AML-193 (cell line): ENCODE measurements around the gene BCL2L12.

Experiments used
- DNase-seq, 2 experiments: peaks; one replicate each; lab custom pipeline; 2025; lab: John Stamatoyannopoulos, UW

The BCL2L12 gene

GRCh38 chr19:49685845-49686332, 20.2 kb downstream of the BCL2L12 start:
- no peak for DNase-seq

GRCh38 chr19:49686503-49687088, 20.9 kb downstream of the BCL2L12 start:
- DNase-seq, result no peak

- no peak for DNase-seq
Observed at GRCh38 chr19:49687150-49687549, 21.4 kb downstream of the BCL2L12 start.

- no peak for DNase-seq
Observed at GRCh38 chr19:49687566-49688316, 22.0 kb downstream of the BCL2L12 start.

- no peak for DNase-seq
Observed at GRCh38 chr19:49688531-49689132, 22.9 kb downstream of the BCL2L12 start.

GRCh38 chr19:49689133-49690078, 23.7 kb downstream of the BCL2L12 start, which contains the start of gene ADM5:
Gene ADM5 (plus strand): TSS chr19:49689594. CDS start chr19:49689838, 244 bp downstream.
- DNase-seq, result no peak

- no peak for DNase-seq
Observed at GRCh38 chr19:49690079-49690655, 24.4 kb downstream of the BCL2L12 start.

GRCh38 chr19:49690656-49691242, 25.0 kb downstream of the BCL2L12 start, which contains the start of gene CPT1C:
Gene CPT1C (plus strand): TSS chr19:49691116. CDS start chr19:49692253, 1,137 bp downstream.
- DNase-seq, result no peak

GRCh38 chr19:49691243-49692146, 25.8 kb downstream of the BCL2L12 start:
- no peak for DNase-seq

GRCh38 chr19:49692147-49692506, 26.4 kb downstream of the BCL2L12 start:
- no peak for DNase-seq

- DNase-seq, result no peak
Observed at GRCh38 chr19:49696115-49696514, 30.4 kb downstream of the BCL2L12 start.

GRCh38 chr19:49696865-49697264, 31.1 kb downstream of the BCL2L12 start:
- no peak for DNase-seq

- no peak for DNase-seq
Observed at GRCh38 chr19:49699364-49699763, 33.6 kb downstream of the BCL2L12 start.

GRCh38 chr19:49700563-49700962, 34.8 kb downstream of the BCL2L12 start:
- DNase-seq, result no peak

GRCh38 chr19:49701271-49701786, 35.6 kb downstream of the BCL2L12 start:
- DNase-seq, result no peak

- no peak for DNase-seq
Observed at GRCh38 chr19:49704888-49705642, 39.3 kb downstream of the BCL2L12 start.

- DNase-seq, result no peak
Observed at GRCh38 chr19:49705919-49706318, 40.2 kb downstream of the BCL2L12 start.

GRCh38 chr19:49710372-49710951, 44.7 kb downstream of the BCL2L12 start:
- no peak for DNase-seq
